CD8-positive, alpha-beta memory T cell (primary cell): ENCODE data around the gene CFAP161. TPM values are rescaled to one million over a fixed set of nuclear protein-coding genes. Genes with fewer than 3 reads are reported as not detected.

Experiments
- CTCF ChIA-PET: fragments of 350-600 bp; sonication (Branson Sonifier 250); formaldehyde crosslinking; loops from one replicate; lab custom pipeline; 2021; ENCODE audit warnings: antibody characterized with exemption; lab: Charles Lee
- POLR2A ChIA-PET: fragments of 350-600 bp; sonication (Branson Sonifier 250); formaldehyde crosslinking; loops from one replicate; lab custom pipeline; 2021; ENCODE audit warnings: antibody characterized with exemption; lab: Charles Lee
- DNase-seq, 5 donors: peaks; one replicate each; pipeline versions ENCODE4 v3.0.0 to v3.0.0-alpha.2; 2020 to 2022; ENCODE audit warnings: mixed read lengths in 1 of 5
- H3K27ac ChIP-seq: one replicate; pipeline ENCODE4 v1.7.0; 2013; ENCODE audit warnings: low read depth, mild to moderate bottlenecking, low read length, moderate library complexity
- H3K27me3 ChIP-seq: 2 replicates; pipeline ENCODE4 v1.7.0; 2013; ENCODE audit warnings: low read length, mild to moderate bottlenecking; ENCODE audit not compliant: insufficient read depth, poor library complexity, severe bottlenecking
- H3K36me3 ChIP-seq: 2 replicates; pipeline ENCODE4 v1.7.0; 2013; ENCODE audit warnings: mild to moderate bottlenecking, low read length, moderate library complexity; ENCODE audit not compliant: insufficient read depth
- H3K4me1 ChIP-seq: 2 replicates; pipeline ENCODE4 v1.7.0; 2013; ENCODE audit warnings: mild to moderate bottlenecking, low read length, moderate library complexity; ENCODE audit not compliant: insufficient read depth
- H3K4me3 ChIP-seq: 2 replicates; pipeline ENCODE4 v1.7.0; 2013; ENCODE audit warnings: mild to moderate bottlenecking, low read length
- H3K9me3 ChIP-seq: 2 replicates; pipeline ENCODE4 v1.7.0; 2013; ENCODE audit warnings: mild to moderate bottlenecking, low read length
- H3K27ac Mint-ChIP-seq, 8 donors: one replicate each; pipeline ENCODE4 v1.8.0; 2020 to 2021; ENCODE audit warnings: mixed read lengths in 8 of 8, mild to moderate bottlenecking in 6 of 8, inconsistent platforms in 3 of 8, moderate library complexity in 3 of 8
- H3K27me3 Mint-ChIP-seq, 2 donors: one replicate each; pipeline ENCODE4 v1.8.0; 2020 to 2021; ENCODE audit warnings: mixed read lengths in 2 of 2, mild to moderate bottlenecking in 1 of 2, moderate library complexity in 1 of 2
- H3K36me3 Mint-ChIP-seq, 3 donors: one replicate each; pipeline ENCODE4 v1.8.0; 2020 to 2021; ENCODE audit warnings: mixed read lengths in 3 of 3, inconsistent platforms in 1 of 3, mild to moderate bottlenecking in 1 of 3
- H3K4me1 Mint-ChIP-seq, 3 donors: one replicate each; pipeline ENCODE4 v1.8.0; 2020 to 2021; ENCODE audit warnings: mixed read lengths in 3 of 3, inconsistent platforms in 1 of 3, mild to moderate bottlenecking in 1 of 3
- H3K4me3 Mint-ChIP-seq, 7 donors: one replicate each; pipeline ENCODE4 v1.8.0; 2020 to 2021; ENCODE audit warnings: mixed read lengths in 7 of 7, mild to moderate bottlenecking in 6 of 7, moderate library complexity in 4 of 7, inconsistent platforms in 2 of 7
- H3K9me3 Mint-ChIP-seq, 5 donors: one replicate each; pipeline ENCODE4 v1.8.0; 2020 to 2022; ENCODE audit warnings: mixed read lengths in 5 of 5, mild to moderate bottlenecking in 3 of 5, moderate library complexity in 2 of 5, inconsistent platforms in 1 of 5
- polyA plus RNA-seq: library from polyadenylated mRNA; unstranded; fragments of 300-500 nt; fragmentation: Illumina TruSeq; gene quantifications from one replicate; pipeline ENCODE4 v1.2.3, GENCODE V29; 2021
- total RNA-seq, 2 experiments: library from RNA; stranded (reverse); gene quantifications; one replicate each; pipeline ENCODE4 v1.2.3, GENCODE V29; 2021

The CFAP161 gene
- total and polyA plus RNA-seq, 3 experiments from 2014 or later, result not detected

DNA sequence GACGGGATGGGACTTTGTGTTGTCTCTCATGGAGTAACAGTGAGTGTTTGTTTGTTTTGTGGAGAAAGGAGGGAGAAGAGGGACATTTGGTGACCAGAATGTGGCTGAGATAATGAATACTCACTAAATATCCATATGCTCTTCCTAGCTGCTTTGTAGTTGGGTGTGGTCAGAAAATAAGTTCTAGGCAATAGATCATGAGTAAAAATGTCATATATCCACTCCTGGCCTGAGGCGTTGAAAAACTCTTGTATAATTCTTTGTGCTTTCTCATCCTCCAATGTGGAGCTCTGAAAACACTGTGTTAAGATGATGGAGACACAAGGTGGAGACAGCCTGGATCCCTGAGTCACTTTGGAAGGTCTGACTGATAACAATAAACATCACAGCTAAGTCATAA lies 34.6 kb downstream of the CFAP161 start:
- POLR2A ChIA-PET, result no interaction called here

DNA sequence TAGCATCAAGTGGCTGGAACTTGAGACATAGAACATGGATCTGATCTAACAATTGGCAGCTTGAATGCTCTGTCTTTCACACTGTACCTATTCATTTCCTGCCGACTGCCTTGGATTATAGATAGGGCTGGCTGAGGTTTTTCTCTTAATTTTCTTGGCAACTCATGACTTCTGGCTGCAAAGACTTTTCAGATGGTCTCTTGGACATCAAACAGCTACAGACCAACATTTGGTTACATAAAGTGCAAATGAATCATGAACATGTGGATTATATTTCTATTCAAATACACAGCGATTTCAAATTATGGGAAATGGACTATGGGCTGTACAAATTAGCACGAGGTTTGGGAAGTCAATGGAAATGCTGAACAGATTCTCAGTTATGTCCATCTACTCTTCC lies 36.4 kb downstream of the CFAP161 start:
- Histone ChIP-seq H3K27ac (no peak overlapping the region), H3K36me3 (no peaks in the 10 kb centered on the region), H3K27me3 (no peaks in the 10 kb centered on the region), H3K4me3 (no peak overlapping the region), H3K4me1 (peaks cover 18% of the 10 kb centered on the region), H3K9me3 (no peaks in the 10 kb centered on the region)
- POLR2A ChIA-PET, result no interaction called here
- Mint-ChIP-seq H3K9me3 (no peaks in the 10 kb centered on the region), H3K27ac (no peak overlapping the region), H3K27me3 (peaks cover 12 to 29% of the 10 kb centered on the region in 2 donors), H3K36me3 (no peaks in the 10 kb centered on the region), H3K4me1 (no peaks in the 10 kb centered on the region), H3K4me3 (no peak overlapping the region)
- CTCF ChIA-PET, result interaction anchor here (1.5 kb wide), 1 partner anchor 15 kb away, joined by 3 read pairs; no protein-coding TSS in a partner anchor
- DNase-seq, result no peak

More for the DNA sequence above, 34.6 kb downstream of the CFAP161 start:
- CTCF ChIA-PET, result interaction anchor here (1.2 to 1.5 kb wide), 3 partner anchors 9 to 98 kb away, joined by 3 to 4 read pairs (median 3); no protein-coding TSS in a partner anchor
- H3K4me3 ChIP-seq, result no peak overlapping the region
- no peaks in the 10 kb centered on the region for H3K4me1 Mint-ChIP-seq
- no peak overlapping the region for H3K27ac Mint-ChIP-seq
- H3K27me3 ChIP-seq, result no peaks in the 10 kb centered on the region
- no peak overlapping the region for H3K27ac ChIP-seq
- H3K9me3 ChIP-seq, result no peaks in the 10 kb centered on the region
- H3K9me3 Mint-ChIP-seq, result no peaks in the 10 kb centered on the region
- H3K4me3 Mint-ChIP-seq, result no peak overlapping the region
- no peaks in the 10 kb centered on the region for H3K36me3 Mint-ChIP-seq
- peaks cover 20% of the 10 kb centered on the region for H3K4me1 ChIP-seq
- no peaks in the 10 kb centered on the region for H3K36me3 ChIP-seq
- no peak for DNase-seq
- peaks cover 18 to 45% of the 10 kb centered on the region in 2 donors for H3K27me3 Mint-ChIP-seq

DNA sequence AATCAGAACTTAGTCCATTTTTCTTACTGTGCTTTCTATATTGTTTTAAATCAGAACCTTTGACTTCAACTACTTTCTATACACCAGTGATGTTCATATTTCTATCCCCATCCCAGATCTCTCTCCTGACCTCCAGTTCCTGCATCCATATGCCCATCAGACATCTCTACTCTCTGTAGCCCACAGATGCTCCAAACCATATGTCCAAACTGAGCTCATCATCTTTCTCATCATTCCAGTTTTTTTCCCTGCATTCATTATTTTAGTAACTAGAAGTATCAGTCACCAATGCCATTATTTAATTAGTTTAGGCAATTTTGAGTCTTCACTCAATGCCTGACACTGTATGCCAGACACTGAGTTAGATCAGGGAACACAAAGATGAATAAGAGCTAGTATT lies 37.2 kb downstream of the CFAP161 start:
- Histone ChIP-seq H3K27ac (no peak overlapping the region), H3K36me3 (no peaks in the 10 kb centered on the region), H3K4me3 (no peak overlapping the region), H3K9me3 (no peaks in the 10 kb centered on the region), H3K4me1 (peaks cover 18% of the 10 kb centered on the region), H3K27me3 (no peaks in the 10 kb centered on the region)
- Mint-ChIP-seq H3K4me3 (no peak overlapping the region), H3K27ac (no peak overlapping the region), H3K9me3 (no peaks in the 10 kb centered on the region), H3K27me3 (peaks cover 14 to 29% of the 10 kb centered on the region in 2 donors), H3K36me3 (no peaks in the 10 kb centered on the region), H3K4me1 (no peaks in the 10 kb centered on the region)
- no peak for DNase-seq
- CTCF ChIA-PET, result interaction anchor here (1.5 kb wide), 1 partner anchor 15 kb away, joined by 3 read pairs; no protein-coding TSS in a partner anchor
- POLR2A ChIA-PET, result no interaction called here

DNA sequence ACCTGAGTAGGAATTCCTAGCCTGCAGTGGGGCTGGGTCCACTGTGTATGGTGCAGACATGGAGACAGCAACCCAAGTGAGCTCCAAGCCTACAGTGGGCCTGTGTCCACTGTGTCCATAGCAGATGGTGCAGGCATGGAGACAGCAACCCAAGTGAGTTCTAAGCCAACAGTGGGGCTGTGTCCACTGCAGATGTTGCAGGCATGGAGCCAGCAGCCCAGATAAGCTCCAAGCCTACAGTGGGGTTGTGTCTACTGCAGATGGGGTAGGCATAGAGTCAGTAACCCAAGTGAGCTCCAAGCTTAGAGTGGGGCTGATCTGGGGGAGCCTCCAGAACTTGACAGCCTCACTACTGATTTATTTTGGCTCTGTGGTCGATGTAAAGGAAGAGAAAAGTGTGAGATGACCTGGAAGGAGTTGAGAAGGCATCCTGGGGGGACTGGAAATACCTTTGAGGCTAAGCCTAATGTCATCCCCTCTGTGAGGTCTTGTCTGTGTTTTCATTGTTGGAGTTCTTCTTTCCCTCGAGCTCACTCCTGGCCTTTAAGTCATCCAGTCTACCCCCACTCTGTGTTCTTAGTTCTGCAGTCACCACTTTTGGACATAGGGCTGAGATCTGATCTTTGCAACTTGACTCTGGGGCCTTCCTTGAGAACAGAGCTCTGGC lies 40.2 kb downstream of the CFAP161 start:
- Histone ChIP-seq H3K4me3 (no peak overlapping the region), H3K27me3 (no peaks in the 10 kb centered on the region), H3K36me3 (no peaks in the 10 kb centered on the region), H3K9me3 (no peaks in the 10 kb centered on the region), H3K4me1 (no peaks in the 10 kb centered on the region), H3K27ac (no peak overlapping the region)
- POLR2A ChIA-PET, result no interaction called here
- Mint-ChIP-seq H3K4me1 (no peaks in the 10 kb centered on the region), H3K36me3 (no peaks in the 10 kb centered on the region), H3K4me3 (no peak overlapping the region), H3K27ac (no peak overlapping the region), H3K9me3 (no peaks in the 10 kb centered on the region), H3K27me3 (peaks cover 15 to 20% of the 10 kb centered on the region in 2 donors)
- DNase-seq, result no peak
- CTCF ChIA-PET, result no interaction called here

DNA sequence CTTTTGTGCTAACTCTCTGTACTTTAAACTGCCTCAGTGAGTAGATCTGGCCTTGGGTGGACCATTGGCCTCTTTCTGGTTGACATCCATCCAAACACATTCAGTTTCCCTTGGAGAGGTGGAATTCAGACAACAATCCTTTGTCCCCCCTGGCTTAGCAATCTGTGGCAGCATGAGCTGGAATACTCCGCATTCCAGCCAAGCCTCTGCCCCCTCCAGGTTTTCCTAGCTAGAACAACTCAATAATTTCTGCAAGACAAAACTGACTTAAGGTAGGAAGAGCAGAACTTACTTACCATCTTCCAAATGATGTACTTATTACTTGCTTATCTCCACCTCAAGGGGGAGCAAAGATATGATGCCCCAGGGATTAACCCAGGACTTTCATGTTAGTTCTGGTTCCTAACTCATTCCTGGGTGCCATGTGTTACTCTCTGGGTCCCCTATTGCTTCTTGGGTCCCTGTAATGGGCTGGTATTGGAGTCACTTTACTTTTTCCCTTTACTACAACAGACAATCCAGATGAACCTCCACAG lies 40.8 kb downstream of the CFAP161 start:
- H3K4me3 Mint-ChIP-seq, result no peak overlapping the region
- peaks cover 16 to 20% of the 10 kb centered on the region in 2 donors for H3K27me3 Mint-ChIP-seq
- H3K9me3 ChIP-seq, result no peaks in the 10 kb centered on the region
- no peaks in the 10 kb centered on the region for H3K27me3 ChIP-seq
- no peak for DNase-seq
- no peaks in the 10 kb centered on the region for H3K36me3 Mint-ChIP-seq
- no peak overlapping the region for H3K27ac Mint-ChIP-seq
- CTCF ChIA-PET, result no interaction called here
- POLR2A ChIA-PET, result no interaction called here
- no peak overlapping the region for H3K27ac ChIP-seq
- H3K36me3 ChIP-seq, result no peaks in the 10 kb centered on the region
- H3K4me1 ChIP-seq, result no peaks in the 10 kb centered on the region
- H3K9me3 Mint-ChIP-seq, result no peaks in the 10 kb centered on the region
- H3K4me1 Mint-ChIP-seq, result no peaks in the 10 kb centered on the region
- no peak overlapping the region for H3K4me3 ChIP-seq

DNA sequence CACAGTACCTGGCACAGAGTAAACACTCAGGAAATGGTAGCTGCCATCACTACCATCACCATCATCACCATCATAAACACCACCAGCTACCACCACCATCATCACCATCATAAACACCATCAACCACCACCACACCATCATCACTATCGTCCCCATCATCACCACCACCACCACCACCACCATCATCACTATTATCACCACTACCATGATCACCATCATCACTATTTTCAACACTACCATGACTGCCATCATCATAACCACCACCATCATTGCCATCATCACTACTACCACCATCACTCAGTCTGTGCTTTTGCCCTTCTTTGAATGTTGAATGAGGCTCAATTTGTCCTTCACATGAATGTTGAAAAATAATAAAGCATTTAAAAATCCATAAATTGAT lies 41.4 kb downstream of the CFAP161 start:
- Histone ChIP-seq H3K9me3 (no peaks in the 10 kb centered on the region), H3K27ac (no peak overlapping the region), H3K4me1 (no peaks in the 10 kb centered on the region), H3K36me3 (no peaks in the 10 kb centered on the region), H3K27me3 (no peaks in the 10 kb centered on the region), H3K4me3 (no peak overlapping the region)
- Mint-ChIP-seq H3K27me3 (peaks cover 15 to 20% of the 10 kb centered on the region in 2 donors), H3K4me3 (no peak overlapping the region), H3K4me1 (no peaks in the 10 kb centered on the region), H3K9me3 (no peaks in the 10 kb centered on the region), H3K36me3 (no peaks in the 10 kb centered on the region), H3K27ac (no peak overlapping the region)
- CTCF ChIA-PET, result no interaction called here
- POLR2A ChIA-PET, result no interaction called here
- no peak for DNase-seq

DNA sequence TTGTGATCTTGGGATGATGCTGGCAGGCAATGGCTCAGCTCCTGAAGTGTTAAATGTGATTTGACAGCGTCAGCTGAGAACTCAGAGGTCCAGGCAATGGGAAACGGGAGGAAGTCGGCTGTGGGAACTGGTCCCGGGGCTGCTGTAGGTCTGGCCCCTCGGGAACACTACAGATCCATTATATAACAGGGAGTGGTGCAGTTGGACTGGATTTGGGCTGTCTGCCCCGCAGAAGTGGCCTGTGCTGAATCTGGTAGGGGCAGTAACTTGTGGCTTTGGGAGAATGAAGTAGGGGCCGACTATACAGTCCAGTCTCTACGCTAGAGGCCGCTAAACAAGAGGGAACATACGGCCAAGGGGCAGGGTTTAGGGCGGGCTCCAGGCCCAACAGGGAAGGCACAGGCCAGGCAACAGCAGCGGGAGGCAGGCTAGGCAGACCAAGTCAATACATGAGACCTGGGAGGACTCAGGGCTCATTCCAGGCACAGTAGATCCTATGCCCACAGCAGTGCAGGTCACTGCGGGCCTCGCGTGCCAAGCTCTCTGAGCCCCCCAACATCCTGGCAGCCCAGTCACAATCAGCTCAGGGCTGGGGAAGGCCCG lies 42.3 kb downstream of the CFAP161 start:
- Mint-ChIP-seq H3K9me3 (no peaks in the 10 kb centered on the region), H3K27me3 (peaks cover 17 to 19% of the 10 kb centered on the region in 2 donors), H3K4me1 (no peaks in the 10 kb centered on the region), H3K36me3 (no peaks in the 10 kb centered on the region), H3K27ac (no peak overlapping the region), H3K4me3 (no peak overlapping the region)
- no peak overlapping the region for H3K4me3 ChIP-seq
- POLR2A ChIA-PET, result no interaction called here
- no peaks in the 10 kb centered on the region for H3K36me3 ChIP-seq
- CTCF ChIA-PET, result no interaction called here
- no peaks in the 10 kb centered on the region for H3K27me3 ChIP-seq
- no peak overlapping the region for H3K27ac ChIP-seq
- H3K4me1 ChIP-seq, result no peaks in the 10 kb centered on the region
- no peaks in the 10 kb centered on the region for H3K9me3 ChIP-seq
- DNase-seq, result no peak

DNA sequence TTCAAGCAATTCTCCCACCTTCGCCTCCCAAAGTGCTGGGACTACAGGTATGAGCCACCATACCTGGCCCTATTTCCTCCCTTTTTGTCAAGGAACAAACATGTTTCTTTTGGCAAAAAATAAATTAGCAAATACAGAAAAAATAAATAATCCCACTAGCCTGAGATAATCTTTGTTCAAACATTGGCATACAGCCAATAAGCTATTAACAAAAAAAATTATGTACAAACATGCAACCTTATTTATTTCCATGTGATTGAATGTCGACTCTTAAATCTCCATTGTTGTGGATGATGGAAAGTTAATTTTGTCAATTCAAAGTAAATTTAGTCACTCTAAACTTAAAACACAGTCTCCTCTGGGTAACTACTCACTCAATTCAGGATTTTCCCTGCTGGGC lies 44.3 kb downstream of the CFAP161 start:
- H3K36me3 ChIP-seq, result no peaks in the 10 kb centered on the region
- no peaks in the 10 kb centered on the region for H3K4me1 ChIP-seq
- no peak overlapping the region for H3K27ac Mint-ChIP-seq
- CTCF ChIA-PET, result no interaction called here
- DNase-seq, result no peak
- H3K4me1 Mint-ChIP-seq, result no peaks in the 10 kb centered on the region
- H3K27me3 Mint-ChIP-seq, result peaks cover 16 to 22% of the 10 kb centered on the region in 2 donors
- H3K27me3 ChIP-seq, result no peaks in the 10 kb centered on the region
- no peaks in the 10 kb centered on the region for H3K36me3 Mint-ChIP-seq
- no peaks in the 10 kb centered on the region for H3K9me3 ChIP-seq
- no peak overlapping the region for H3K4me3 Mint-ChIP-seq
- H3K27ac ChIP-seq, result no peak overlapping the region
- no peak overlapping the region for H3K4me3 ChIP-seq
- POLR2A ChIA-PET, result no interaction called here
- no peaks in the 10 kb centered on the region for H3K9me3 Mint-ChIP-seq
